Measurements from ENCODE around the gene SDCBP2.

The SDCBP2 gene

DNA sequence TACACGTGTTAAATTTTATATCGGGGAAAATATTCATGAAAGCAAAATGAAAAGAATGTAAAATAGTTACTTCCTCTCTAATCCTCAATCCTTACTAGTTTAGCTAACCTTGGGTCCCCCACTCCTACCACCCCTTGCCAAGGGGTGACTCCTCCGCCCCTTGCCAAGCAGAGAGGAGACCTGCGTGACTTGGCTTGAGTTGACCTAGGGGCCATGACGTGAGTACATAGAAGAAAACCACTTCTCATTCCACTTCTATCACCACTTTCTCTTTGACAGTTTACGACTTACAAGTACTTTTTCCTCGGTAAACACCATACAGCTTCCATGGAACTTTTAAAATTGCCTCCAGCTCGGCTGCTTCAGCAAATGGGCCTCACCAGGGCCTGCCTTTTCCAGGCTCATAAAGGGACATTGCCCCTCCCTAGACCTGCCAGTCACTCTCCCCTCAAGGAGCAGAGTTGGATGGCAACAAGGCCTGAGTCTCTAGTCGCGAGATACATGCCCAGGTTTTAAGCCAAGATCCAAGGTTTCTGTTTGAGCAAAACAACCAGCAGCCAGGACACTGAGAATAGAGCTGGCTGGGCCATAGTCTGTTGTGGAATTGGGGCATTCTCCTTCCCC is 29.9 kb downstream of the SDCBP2 start:
- DNase-seq (ENCODE audit: low read depth in 2 of 2, low spot score in 1 of 2): no peak

DNA sequence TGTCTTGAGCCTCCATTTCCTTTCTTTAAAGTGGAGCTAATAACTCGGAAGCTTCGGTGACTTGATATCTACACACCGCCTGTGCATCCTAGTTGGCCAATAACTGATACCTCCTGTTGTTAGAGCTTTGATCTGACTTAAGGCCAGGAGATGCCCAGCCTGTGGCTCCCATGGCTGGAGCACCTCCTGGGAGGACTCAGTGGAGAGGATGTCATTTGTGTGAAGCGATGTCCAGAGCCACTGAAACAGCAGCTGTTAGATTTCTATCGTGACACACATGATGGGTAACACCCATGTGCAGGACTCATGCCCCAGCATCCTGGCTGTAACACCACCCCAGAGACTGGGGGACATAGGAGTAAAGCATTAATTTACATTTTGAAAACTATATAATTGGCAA is 30.8 kb downstream of the SDCBP2 start:
- no peak for DNase-seq (ENCODE audit: low read depth in 2 of 2, low spot score in 1 of 2)

DNA sequence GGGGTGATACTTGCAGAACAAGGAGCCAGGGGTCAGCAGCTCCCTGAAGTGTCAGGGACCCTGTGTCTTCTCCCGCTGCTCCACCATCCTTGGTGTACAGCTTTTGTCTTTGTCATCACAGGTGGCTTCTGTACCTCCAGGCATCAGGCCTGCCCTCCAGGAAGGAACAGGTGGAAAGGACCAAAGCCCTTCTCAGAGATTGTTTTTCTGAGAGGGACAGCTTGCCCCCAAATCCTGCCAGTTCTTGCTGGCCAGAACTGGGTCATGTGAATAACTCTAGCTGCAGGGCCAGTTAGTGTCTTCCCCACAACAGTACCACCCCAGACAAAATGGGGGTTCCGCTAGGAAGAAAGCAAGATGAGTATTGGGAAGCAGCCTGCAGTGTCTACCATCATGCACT is 31.5 kb downstream of the SDCBP2 start:
- no peak for DNase-seq (ENCODE audit: low read depth in 2 of 2, low spot score in 1 of 2)

DNA sequence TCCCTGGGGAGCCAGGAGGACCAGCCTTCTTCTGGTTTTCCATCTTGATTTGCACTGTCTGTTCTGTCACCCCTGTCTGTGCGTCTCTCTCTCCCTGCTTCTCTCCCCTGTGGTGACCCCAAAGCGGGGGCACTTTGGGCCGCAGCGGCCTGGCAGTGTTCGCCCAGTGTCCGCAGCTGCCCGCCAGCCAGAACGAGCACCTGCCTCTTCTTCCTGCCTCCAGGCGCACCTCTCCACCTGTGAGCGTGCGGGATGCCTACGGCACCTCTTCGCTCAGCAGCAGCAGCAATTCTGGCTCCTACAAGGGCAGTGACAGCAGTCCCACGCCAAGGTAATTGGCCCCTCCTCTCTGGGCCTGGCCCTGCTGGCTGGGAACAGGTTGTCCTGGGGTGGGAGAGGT is 32.0 kb downstream of the SDCBP2 start:
- no peak for DNase-seq (ENCODE audit: low read depth in 2 of 2, low spot score in 1 of 2)

DNA sequence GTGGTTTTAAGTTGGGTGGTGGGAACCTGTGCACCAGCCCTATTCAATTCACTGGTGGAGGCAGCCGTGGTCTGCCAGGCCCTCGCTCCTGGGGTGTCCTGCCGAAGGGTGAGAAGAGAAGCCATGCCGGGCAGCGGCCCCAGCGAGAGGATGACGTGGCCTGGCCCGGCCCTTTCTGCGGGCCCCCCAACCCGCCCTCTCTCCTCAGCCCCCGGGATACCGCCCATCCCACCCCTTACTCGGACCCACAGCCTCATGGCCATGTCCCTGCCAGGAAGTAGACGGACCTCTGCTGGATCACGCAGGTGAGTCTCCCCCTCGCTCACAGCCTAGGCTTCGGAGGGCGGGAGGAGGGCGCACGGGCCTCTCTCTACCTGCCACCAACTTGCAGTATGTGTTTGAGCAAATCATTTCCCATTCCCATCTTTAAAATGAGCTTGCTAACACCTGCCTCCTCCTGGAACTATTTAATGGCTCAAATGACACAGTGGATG is 32.8 kb downstream of the SDCBP2 start:
- no peak for DNase-seq (ENCODE audit: low read depth in 2 of 2, low spot score in 1 of 2)

DNA sequence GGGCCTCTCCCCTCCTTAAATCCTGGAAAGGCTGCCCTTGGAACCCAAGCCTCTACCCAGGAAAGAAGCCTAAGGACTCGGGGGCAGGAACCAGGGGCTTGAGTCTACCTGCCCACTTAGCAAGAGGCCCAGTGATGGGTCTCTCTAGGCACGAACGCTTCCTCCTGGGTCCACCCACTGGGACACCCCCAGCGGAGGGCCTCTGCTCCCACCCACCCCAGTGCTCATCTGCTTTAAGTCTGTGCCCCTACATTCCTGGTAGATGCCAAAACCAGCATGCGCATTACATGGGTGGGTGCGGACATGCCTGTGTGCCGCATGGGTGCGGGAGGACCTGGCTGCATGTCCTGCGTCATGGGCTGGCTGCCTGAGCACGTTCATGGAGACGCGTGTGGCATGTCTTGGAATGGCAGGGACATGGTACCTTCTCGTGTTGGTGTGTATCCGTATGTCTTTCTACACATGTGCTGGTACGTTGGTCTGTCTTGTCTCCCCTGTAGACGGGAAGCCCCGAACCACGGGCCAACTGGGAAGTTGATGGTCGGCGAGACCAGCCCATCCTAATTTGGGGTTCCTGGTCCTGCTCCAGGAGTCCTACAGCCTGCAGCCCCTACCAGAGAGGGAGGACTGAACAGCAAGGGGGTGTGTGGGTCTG is 33.5 kb downstream of the SDCBP2 start:
- DNase-seq (ENCODE audit: low read depth in 2 of 2, low spot score in 1 of 2): no peak

DNA sequence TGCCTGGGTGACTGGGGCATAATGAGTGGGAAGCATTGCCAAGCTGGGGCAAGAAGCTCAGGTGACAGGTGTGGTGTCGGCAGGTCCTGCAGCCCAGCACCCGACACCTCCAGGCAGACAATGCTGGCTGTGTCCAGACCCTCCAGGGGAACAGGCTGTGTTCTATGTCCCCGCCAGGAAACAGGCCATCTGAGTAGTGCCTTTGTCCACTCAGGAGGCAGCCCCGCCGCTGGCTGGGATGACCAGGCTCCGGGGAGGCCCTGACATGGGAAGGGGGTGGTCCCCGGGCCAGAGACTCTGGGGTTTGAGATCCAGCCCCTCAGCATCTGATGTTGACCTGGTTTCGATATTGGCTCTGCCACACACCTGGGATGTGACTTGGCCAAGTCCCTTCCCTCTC is 34.4 kb downstream of the SDCBP2 start:
- no peak for DNase-seq (ENCODE audit: low read depth in 2 of 2, low spot score in 1 of 2)

DNA sequence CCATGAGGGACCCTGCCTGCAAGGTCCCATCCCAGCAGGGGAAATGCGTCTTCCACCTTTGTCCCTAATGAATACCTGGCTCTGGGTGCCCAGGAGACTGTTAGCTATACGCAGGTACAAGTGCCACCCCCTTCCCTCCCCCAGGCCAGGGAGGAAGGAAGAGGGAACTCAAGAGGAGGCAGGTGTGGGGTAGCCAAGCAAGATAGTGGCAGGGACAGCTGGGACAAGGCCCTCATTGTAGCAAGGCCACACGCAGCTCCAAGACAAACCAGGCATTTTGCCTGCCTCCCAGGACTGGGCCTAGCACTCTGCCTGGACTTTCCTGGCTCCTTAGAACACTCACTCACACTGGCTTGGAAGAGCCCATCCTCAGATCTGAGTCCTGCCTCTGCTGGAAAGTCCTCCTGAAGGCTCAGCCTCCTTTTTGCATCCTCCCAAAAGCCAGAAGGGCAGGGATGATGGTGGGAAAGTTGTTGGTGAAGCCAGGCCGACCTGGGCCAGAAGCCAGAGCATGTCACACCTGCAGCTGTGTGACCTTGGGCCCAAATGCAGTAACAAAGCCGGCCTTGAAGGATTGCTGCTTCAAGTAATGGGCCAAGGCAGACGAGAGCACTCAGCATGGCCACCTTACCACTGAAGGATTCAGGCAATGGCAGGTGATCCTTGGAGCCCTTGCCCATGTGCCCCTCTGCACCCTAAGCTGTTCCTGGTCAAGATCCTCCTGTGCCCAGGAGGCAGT is 35.1 kb downstream of the SDCBP2 start:
- no peak for DNase-seq (ENCODE audit: low read depth in 2 of 2, low spot score in 1 of 2)

DNA sequence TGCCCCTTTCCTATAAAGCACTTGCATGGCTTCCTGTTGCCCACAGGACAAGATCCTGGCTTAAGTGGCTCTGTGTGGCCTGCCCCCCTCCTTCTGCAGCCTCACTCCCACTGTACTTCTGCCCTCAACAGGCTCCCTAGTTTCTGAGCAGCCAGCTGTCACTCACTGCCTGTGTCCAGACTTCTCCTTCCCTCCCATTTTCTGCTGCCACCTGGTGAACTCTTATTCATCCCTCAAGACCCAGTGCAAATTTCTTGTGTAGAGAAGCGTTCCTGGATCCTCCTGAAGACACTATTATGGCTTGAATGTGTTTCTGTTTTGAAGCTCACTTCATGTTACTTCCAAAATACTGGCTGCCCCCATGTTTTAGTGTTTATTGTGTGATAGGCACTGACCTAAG is 36.3 kb downstream of the SDCBP2 start:
- no peak for DNase-seq (ENCODE audit: low read depth in 2 of 2, low spot score in 1 of 2)

DNA sequence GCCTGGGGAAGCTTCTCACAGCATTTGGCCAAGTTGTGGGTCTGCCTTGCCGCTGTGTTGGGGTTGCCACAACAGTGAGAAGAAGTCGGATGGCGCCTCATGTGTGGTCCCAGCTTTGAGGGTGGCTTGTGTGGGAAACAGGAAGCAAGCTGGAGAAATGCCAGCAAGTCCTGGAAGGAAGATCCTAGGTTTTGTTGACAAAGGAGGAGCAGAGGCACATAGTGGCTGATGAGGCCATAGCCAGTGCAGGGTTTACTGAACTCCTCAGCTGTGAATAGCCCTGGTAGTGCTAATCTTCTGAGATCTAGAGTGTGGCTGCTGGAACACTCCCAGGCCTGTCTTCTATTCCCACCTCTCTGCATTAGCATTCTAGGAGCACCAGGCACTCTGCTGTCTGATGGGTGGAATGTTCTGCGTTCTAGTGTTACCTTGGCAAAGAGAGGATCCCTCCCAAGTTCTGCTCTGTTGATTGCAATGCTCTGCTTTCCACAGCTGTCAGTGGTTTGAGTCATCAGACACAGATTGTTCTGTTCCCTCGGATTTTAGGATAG is 37.7 kb downstream of the SDCBP2 start:
- DNase-seq (ENCODE audit: low read depth in 2 of 2, low spot score in 1 of 2): no peak

DNA sequence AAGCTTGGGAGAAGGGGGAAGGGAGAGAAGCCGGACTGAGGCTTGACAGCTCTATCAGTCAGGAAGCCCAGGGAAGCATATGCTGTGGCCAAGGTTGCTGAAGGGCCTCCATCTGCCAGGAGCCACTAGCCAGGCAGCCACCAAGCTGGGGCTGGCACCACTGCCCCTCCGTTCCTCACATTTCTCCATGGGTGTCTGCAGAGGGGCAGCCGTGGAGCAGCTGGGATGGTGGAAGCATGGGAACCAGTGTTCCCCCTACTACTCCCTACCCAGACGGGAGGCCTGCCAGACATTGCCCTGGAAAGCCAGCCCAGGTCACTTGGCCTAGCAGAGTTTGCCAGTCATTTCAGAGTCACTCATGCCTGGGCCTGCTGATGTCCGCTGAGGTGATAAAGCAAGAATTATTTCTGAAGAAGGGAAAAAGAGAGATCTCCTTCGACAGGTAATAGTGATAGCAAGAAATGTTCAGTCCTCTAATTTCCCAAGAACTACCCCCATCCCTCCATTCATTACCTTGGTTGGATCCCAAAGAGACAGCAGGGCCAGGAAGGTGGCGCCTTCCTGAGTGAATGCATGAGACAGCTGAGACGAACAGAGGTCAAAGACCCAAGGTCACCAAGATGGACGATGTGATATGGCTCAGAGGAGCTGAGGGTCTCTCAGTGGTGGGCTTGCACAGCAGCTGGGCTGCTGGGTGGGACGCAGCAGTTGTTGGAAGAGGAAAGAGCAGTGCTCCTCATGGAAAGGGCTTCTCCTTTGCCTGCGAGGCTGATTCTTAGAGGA is 41.0 kb downstream of the SDCBP2 start:
- DNase-seq (ENCODE audit: low read depth in 2 of 2, low spot score in 1 of 2): no peak

DNA sequence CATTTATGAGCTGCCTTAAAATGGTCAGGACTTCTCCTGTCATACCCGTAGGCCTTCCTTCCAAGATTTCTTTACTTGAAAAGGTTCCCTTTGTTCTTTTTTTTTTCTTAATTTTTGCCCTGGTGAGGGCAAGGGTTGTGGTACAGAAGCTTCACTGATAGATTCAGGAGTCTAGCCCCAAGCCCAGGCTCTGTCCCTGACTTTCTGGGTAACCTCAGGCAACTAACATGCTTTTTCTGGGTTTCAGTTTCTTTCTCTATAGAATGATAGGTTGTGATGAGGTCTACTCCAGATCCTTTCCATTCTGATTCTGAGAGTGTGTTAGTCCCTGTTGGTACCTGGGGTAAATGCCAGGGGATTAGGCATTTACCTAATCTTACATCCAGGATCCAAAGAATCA is 41.6 kb downstream of the SDCBP2 start:
- DNase-seq (ENCODE audit: low read depth in 2 of 2, low spot score in 1 of 2): no peak

DNA sequence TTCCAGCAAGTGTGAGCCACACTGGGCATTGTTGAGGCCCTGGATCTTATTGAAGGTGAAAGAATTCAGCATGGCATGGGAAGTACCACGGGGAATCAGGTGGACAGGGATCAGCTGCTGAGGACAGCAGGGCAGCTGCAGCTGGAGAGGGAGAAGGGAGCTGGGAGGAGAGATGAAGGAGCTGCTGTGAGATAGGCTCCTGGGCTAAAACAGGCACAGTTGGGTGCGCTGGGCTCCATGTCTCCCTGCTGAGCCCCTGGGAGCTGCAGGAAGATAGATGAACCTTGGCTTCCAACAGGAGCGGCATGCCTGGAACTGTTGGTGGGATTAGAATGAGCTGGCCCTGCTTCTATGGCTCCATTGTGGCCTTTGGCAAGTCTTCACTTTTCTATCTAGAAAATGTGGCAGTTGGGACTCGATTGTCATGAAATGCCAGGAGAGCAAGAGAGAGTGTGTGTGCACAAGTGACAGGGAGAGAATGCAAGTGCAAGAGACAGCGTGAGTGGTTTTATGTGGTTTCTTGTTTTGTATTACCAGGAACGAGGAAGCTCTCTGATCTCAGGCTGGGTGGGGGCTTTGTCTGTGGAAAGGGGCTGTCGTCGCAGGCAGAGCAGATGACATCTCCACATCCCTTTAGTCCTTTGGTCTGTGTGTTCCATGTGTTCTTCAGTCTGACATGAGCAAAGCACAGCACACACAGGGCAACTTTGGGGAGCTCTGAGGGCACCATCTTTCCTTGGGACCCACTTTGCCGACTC is 42.5 kb downstream of the SDCBP2 start:
- DNase-seq (ENCODE audit: low read depth in 2 of 2, low spot score in 1 of 2): no peak

DNA sequence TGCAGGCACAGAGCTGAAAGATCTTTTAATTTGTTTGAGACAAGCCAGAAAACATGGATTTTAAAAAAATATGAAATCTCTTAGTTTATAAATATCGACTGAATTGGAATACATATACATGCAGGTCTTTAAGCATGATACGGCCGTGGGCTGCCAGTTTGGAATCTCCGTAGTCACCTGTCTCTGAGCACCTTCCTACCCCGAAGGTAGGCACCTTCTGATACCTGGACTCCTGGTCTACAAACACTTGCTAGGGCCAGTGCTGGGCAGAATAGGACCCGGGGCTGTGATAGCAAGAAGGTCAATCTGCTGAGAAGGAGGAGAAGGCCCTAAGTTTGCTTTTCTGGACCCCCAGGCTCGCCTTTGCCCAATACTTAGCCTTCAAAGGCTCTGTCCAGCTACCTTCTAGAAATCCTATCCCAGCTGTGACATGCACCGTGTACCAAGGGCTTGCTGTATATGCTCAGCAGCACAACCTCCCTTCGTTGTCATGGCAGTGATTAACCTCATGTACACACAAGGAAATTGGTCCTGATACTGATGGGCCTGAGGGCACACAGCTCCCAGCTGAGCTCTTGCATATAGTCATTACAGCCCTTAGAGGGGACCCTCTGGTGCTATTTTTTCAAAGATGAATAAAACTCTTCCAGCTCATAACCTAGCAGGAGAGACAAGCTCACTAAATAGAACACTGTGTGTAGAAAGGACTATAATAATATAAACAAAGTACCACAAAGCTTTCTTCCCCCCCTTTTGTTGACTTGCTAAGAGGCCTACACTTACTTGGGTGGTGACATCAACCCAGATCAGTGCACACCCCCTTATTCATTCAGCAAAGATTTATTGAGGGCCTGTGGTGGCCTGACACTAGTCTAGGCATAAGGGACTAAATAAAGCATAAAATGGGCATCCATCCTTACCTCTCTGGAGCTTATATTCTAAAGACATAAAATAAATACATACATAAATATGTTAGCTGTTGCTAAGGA is 45.1 kb downstream of the SDCBP2 start:
- no peak for DNase-seq (ENCODE audit: low read depth in 2 of 2, low spot score in 1 of 2)

DNA sequence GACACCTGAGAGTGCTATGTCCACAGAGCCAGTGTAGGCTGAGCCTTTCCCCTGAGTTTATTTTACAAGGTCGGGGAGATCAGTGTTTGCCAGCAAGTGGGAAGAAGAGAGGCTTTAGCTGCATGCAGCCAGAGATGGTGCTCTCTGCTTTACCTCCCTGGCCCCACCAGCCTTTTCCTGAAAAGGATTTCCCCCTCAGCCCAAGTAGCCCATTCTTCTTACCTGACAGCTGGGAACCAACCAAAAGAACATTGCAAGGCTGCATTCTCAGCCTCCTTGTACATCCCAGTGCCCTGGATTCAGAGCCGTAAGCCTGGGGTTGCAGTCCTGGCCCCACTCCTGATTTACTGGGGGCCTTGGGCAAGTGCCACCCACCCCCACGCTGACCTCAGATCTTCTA is 46.0 kb downstream of the SDCBP2 start:
- no peak for DNase-seq (ENCODE audit: low read depth in 2 of 2, low spot score in 1 of 2)

DNA sequence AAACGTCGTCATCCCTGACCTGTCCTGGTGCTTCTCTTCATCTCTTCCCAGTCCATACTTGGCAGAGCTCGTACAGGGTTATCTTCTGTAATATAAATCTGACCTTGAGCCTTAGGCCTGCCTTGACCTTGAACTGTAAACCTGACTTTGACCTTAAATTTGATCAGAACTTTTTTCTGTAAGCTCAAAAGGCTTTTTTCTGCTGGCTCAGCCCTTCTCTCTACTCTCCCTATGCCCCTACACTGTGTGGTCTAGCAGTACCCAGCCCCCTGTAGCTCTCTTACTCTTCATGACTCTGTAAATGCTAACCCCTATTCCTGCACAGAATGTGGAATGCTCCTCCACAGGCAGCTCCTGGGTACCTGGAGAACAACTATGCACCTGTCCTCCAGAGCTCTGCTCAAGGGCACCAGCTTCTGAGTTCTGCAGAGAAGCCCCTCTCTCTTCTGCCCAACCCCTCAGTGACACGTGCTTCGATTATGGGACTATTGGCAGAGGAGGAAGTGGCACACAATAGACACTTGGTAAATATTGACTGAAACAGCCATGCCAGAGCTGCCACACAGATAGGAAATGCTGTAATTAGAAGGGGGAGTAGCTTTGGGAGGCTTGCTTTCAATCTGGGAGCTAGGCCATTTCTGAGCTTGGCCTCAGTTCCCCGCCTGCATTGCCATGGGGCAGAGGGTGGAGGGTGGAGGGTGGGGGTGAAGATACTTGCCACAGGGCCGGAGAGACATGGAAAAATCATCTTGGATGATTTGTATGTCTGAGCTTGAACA is 47.5 kb downstream of the SDCBP2 start:
- no peak for DNase-seq (ENCODE audit: low read depth in 2 of 2, low spot score in 1 of 2)

DNA sequence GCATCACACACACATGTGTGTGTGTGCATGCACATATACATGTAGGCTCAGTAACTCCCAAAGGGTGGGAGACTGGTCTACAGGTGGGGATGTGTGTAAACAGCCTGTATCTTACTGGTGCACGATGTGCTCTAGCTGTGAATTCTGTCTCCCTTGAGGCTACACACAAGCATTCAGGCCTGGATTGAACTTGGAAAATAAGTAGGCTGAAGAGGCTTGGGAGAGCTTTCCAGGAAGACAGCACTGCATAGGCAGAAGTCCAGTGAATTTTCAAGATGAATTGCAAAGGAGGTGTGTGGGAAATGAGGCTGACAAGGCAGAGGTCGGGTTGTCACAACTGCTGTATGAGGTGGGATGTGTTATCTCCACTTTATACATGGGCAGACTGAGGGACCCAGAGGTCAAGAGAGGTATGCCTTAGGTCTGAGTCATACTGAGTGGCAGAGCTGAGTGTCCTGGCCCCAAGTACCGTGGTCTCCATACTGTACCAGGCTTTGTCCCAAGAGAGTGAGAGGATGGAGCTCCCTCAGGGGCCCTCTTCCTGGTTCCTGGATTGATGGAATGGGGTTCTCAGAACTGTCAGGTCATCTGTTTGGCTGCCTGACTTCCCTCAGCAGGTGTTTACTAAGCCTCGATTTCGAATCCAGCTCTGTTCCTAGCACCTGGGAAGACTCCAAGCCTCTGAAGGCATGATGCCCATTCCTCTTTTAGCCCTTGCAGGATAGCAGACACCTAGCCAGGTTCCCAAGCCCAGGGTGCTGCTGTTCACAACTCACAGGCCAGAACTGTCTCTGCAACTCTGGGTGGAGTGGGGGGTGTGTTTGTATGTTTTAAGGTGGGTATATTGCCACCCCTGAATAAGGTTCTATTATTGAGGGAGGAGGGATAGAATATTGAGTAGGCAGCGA is 48.5 kb downstream of the SDCBP2 start:
- no peak for DNase-seq (ENCODE audit: low read depth in 2 of 2, low spot score in 1 of 2)

DNA sequence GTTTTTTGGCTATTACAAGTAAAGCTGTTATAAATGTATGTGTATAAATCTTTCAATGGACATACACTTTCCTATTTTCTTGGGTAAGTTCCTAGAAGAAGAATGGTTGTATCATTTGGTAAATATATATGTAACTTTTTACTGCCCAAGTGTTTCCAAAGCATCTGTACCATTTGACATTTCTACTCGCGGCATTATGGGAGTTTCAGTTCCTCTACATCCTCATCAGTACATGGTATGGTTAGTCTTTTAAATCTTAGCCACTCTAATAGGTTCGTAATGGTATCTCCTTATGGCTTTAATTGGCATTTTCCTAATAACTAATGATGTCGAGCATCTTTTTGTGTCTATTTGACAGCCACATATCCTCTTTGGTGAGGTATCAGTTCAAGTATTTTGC is 49.9 kb downstream of the SDCBP2 start:
- no peak for DNase-seq (ENCODE audit: low read depth in 2 of 2, low spot score in 1 of 2)
